ENCODE results near the gene NOS1AP.

The NOS1AP gene

DNA sequence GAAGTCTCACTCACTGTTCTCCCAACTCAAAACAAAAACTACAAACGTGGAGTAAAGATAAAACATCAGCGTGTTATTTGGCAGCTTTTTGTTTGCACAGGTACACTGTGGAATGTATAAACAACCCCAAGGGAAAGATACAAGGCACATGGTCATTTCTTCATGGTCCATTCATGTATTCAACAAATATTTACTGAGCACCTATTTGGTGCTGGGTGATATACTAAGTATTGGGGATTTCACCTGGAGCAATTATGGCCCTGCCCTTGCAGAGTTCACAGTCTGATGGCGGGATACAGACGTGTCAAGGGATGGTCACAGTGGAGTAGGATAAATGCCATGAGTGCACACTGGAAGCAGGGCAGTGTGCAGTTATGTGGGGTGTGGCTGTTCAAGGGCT is 171.1 kb downstream of the NOS1AP start:
- Histone ChIP-seq H4K20me1 (ENCODE audit: insufficient read depth, low read length) (no peaks in the 10 kb centered on the region), H3K9me2 (ENCODE audit: low read depth, low read length) (no peaks in the 10 kb centered on the region), H3K4me2 (ENCODE audit: low read length) (no peak overlapping the region), H3F3A (ENCODE audit: insufficient read depth, low read length) (no peaks in the 10 kb centered on the region), H3K4me3 (ENCODE audit: low read depth, low read length, poor library complexity, severe bottlenecking) (no peak overlapping the region), H3K27me3 (ENCODE audit: insufficient read depth, low read length) (0 out of 2 replicates have a peak, but pooled peaks cover 4% of the 10 kb centered on the region), H3K9ac (ENCODE audit: low read length) (no peak overlapping the region), H3K4me1 (ENCODE audit: insufficient read depth, low read length, severe bottlenecking) (no peaks in the 10 kb centered on the region), H3K79me2 (ENCODE audit: insufficient read depth, low read length) (no peaks in the 10 kb centered on the region), H2AFZ (ENCODE audit: low read length) (no peak overlapping the region), H3K9me3 (ENCODE audit: low read length) (no peaks in the 10 kb centered on the region), H3K36me3 (ENCODE audit: insufficient read depth, low read length) (no peaks in the 10 kb centered on the region), H3K27ac (ENCODE audit: low read depth, low read length, poor library complexity, severe bottlenecking) (no peak overlapping the region)
- TF ChIP-seq EZH2 (IDR thresholded peaks at IDR 0.05; ENCODE audit: borderline replicate concordance, low read length), result no peak
- TF ChIP-seq, protein P1, sequence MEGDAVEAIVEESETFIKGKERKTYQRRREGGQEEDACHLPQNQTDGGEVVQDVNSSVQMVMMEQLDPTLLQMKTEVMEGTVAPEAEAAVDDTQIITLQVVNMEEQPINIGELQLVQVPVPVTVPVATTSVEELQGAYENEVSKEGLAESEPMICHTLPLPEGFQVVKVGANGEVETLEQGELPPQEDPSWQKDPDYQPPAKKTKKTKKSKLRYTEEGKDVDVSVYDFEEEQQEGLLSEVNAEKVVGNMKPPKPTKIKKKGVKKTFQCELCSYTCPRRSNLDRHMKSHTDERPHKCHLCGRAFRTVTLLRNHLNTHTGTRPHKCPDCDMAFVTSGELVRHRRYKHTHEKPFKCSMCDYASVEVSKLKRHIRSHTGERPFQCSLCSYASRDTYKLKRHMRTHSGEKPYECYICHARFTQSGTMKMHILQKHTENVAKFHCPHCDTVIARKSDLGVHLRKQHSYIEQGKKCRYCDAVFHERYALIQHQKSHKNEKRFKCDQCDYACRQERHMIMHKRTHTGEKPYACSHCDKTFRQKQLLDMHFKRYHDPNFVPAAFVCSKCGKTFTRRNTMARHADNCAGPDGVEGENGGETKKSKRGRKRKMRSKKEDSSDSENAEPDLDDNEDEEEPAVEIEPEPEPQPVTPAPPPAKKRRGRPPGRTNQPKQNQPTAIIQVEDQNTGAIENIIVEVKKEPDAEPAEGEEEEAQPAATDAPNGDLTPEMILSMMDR (IDR thresholded peaks at IDR 0.05; ENCODE audit: low read length), result no peak

DNA sequence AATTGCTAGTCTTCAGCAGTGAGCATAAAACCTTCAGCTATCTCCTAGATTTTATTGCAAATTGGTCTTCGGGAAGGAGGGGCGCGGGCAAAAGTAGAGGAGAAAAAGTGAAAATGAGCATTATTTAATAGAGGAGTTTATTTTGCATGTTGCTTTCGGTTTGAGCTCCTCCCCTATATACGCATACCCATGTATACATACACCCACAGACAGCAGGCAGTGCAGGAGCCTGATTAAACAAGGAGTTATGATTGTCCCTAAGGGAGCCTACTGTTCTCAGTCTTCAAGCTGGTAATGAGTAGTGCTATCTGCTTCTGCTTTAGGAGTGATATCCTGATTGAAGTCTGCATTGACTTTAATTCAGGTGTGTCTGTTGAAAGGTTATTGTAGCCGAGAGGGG is 173.3 kb downstream of the NOS1AP start:
- no peak overlapping the region for H2AFZ ChIP-seq (ENCODE audit: low read length)
- H3K27me3 ChIP-seq (ENCODE audit: insufficient read depth, low read length), result 0 out of 2 replicates have a peak, but pooled peaks cover 4% of the 10 kb centered on the region
- no peaks in the 10 kb centered on the region for H3K4me1 ChIP-seq (ENCODE audit: insufficient read depth, low read length, severe bottlenecking)
- no peaks in the 10 kb centered on the region for H4K20me1 ChIP-seq (ENCODE audit: insufficient read depth, low read length)
- TF ChIP-seq EZH2 (IDR thresholded peaks at IDR 0.05; ENCODE audit: borderline replicate concordance, low read length), result no peak
- TF ChIP-seq, protein P1 (IDR thresholded peaks at IDR 0.05; ENCODE audit: low read length), result no peak
- no peaks in the 10 kb centered on the region for H3K79me2 ChIP-seq (ENCODE audit: insufficient read depth, low read length)
- no peak overlapping the region for H3K4me2 ChIP-seq (ENCODE audit: low read length)
- no peaks in the 10 kb centered on the region for H3K9me3 ChIP-seq (ENCODE audit: low read length)
- no peaks in the 10 kb centered on the region for H3K9me2 ChIP-seq (ENCODE audit: low read depth, low read length)
- H3K9ac ChIP-seq (ENCODE audit: low read length), result no peak overlapping the region
- H3F3A ChIP-seq (ENCODE audit: insufficient read depth, low read length), result no peaks in the 10 kb centered on the region
- no peaks in the 10 kb centered on the region for H3K36me3 ChIP-seq (ENCODE audit: insufficient read depth, low read length)
- no peak overlapping the region for H3K4me3 ChIP-seq (ENCODE audit: low read depth, low read length, poor library complexity, severe bottlenecking)
- no peak overlapping the region for H3K27ac ChIP-seq (ENCODE audit: low read depth, low read length, poor library complexity, severe bottlenecking)

DNA sequence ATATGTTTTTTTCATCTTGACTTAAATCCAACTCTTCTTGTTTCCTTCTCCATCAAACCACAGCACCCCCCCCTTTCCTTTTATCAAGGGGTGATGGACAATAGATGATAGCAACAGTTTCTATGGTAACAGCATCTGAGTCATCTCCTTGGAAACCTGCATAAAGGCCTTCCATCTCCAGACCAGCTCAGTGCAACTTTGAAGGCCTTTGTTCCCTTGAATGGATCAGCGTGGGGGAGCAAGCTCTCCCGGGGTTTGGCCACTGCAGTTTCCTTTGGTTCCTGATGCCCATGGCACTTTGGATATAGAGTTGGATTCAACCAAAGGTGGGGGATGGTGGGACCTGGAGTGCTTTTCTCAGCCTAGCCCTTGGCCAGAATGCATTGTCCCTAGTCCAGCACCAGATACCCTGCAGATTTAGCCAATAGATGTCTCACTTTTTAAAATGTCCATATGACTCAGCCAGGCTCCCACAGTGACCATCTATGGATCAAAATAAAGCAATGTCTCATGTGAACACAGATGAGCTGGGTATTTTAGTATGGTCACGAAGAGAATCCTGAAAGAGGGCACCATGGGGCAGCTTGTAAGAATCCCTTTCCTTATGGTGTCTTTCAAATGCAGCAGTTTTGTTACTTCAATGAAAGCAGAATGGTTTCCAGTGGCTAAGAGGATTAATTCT is 179.5 kb downstream of the NOS1AP start:
- H3K79me2 ChIP-seq (ENCODE audit: insufficient read depth, low read length), result no peaks in the 10 kb centered on the region
- H2AFZ ChIP-seq (ENCODE audit: low read length), result no peak overlapping the region
- no peaks in the 10 kb centered on the region for H3K9me2 ChIP-seq (ENCODE audit: low read depth, low read length)
- H3K27ac ChIP-seq (ENCODE audit: low read depth, low read length, poor library complexity, severe bottlenecking), result no peak overlapping the region
- H4K20me1 ChIP-seq (ENCODE audit: insufficient read depth, low read length), result no peaks in the 10 kb centered on the region
- no peak overlapping the region for H3K9ac ChIP-seq (ENCODE audit: low read length)
- H3K4me2 ChIP-seq (ENCODE audit: low read length), result no peak overlapping the region
- no peaks in the 10 kb centered on the region for H3K27me3 ChIP-seq (ENCODE audit: insufficient read depth, low read length)
- no peaks in the 10 kb centered on the region for H3F3A ChIP-seq (ENCODE audit: insufficient read depth, low read length)
- H3K4me3 ChIP-seq (ENCODE audit: low read depth, low read length, poor library complexity, severe bottlenecking), result no peak overlapping the region
- no peaks in the 10 kb centered on the region for H3K4me1 ChIP-seq (ENCODE audit: insufficient read depth, low read length, severe bottlenecking)
- no peaks in the 10 kb centered on the region for H3K9me3 ChIP-seq (ENCODE audit: low read length)
- TF ChIP-seq, protein P1 (IDR thresholded peaks at IDR 0.05; ENCODE audit: low read length), result no peak
- no peak for TF ChIP-seq EZH2 (IDR thresholded peaks at IDR 0.05; ENCODE audit: borderline replicate concordance, low read length)
- no peaks in the 10 kb centered on the region for H3K36me3 ChIP-seq (ENCODE audit: insufficient read depth, low read length)

Data from OCI-LY1 (cell line).